Measurements from ENCODE around the gene RPS16. TPM values are rescaled to one million over a fixed set of nuclear protein-coding genes. Genes with fewer than 3 reads are reported as not detected.
A peak's percentile ranks its signal among the peaks of the same experiment; 100 is the strongest.
"Not testable (repeated sequence)": the region's sequence is repeated elsewhere in the genome, so short reads cannot be mapped to it uniquely, and the experiment has no call there.

Gene RPS16
- total and polyA plus RNA-seq, 9 of the 15 experiments (the other 6 are each of a cell fraction or from before 2014, with no cell fraction given): 82.6 to 3,671 (median 2,204) TPM

- 0 out of 2 replicates have a peak, but pooled peaks have one; percentile 45 for TF ChIP-seq MGA (IDR thresholded peaks at IDR 0.05)
- peak in 1 of 2 experiments; percentile 53; a peak in 1 of 4 replicates for TF ChIP-seq ZNF639 (CRISPR knock-in tag; conservative IDR thresholded peaks at IDR 0.05 in 1 of 2, IDR thresholded peaks at IDR 0.05 in 1 of 2)
- peak; percentile 51; the same call in 1 of the 2 replicates for TF ChIP-seq MECOM (CRISPR knock-in tag; IDR thresholded peaks at IDR 0.05)
- TF ChIP-seq ZBTB34 (CRISPR knock-in tag; IDR thresholded peaks at IDR 0.05): peak; percentile 35; the same call in 1 of the 2 replicates
- TF ChIP-seq NR4A1 (CRISPR knock-in tag; IDR thresholded peaks at IDR 0.05): not testable (repeated sequence)
- TF ChIP-seq NR4A1 (tag; IDR thresholded peaks at IDR 0.05): peak; percentile 92
- peak; percentile 90 for TF ChIP-seq PTRF (tag; IDR thresholded peaks at IDR 0.05)
- peak; percentile 58; the same call in 1 of the 2 replicates for TF ChIP-seq IRF9 (tag; IDR thresholded peaks at IDR 0.05)
- peak; percentile 83 for TF ChIP-seq CREB3 (tag; conservative IDR thresholded peaks at IDR 0.05; ENCODE audit: low read depth)
These were observed 43.6 kb upstream of the RPS16 start (continued) for GRCh38 chr19:39479319-39479801.

Data from K562 (cell line).